H9 (cell line): ENCODE data around the gene ZNF606. TPM values are rescaled to one million over a fixed set of nuclear protein-coding genes. Genes with fewer than 3 reads are reported as not detected.

ENCODE experiments used
- DNase-seq: peaks from one replicate; pipeline ENCODE4 v3.0.0-alpha.2; 2017
- H2AFZ ChIP-seq: one replicate; pipeline ENCODE4 v1.6.1; 2013; ENCODE audit warnings: mild to moderate bottlenecking, low read length, control low read depth, moderate library complexity
- H2AK5ac ChIP-seq: 2 replicates; pipeline ENCODE4 v1.6.1; 2013; ENCODE audit warnings: low read length, control low read depth, mixed read lengths; ENCODE audit not compliant: insufficient read length
- H2BK120ac ChIP-seq: one replicate; pipeline ENCODE4 v1.6.1; 2013; ENCODE audit warnings: low read depth, mild to moderate bottlenecking, low read length, control low read depth, inconsistent platforms; ENCODE audit not compliant: poor library complexity, severe bottlenecking
- H2BK12ac ChIP-seq: 2 replicates; pipeline ENCODE4 v1.6.1; 2013; ENCODE audit warnings: low read length, control low read depth, mixed read lengths, low read depth; ENCODE audit not compliant: insufficient read length
- H2BK15ac ChIP-seq: 2 replicates; pipeline ENCODE4 v1.6.1; 2013; ENCODE audit warnings: low read depth, low read length, control low read depth
- H2BK20ac ChIP-seq: one replicate; pipeline ENCODE4 v1.6.1; 2013; ENCODE audit warnings: low read depth, mild to moderate bottlenecking, low read length, control low read depth, inconsistent platforms; ENCODE audit not compliant: poor library complexity, severe bottlenecking
- H2BK5ac ChIP-seq: 2 replicates; pipeline ENCODE4 v1.6.1; 2013; ENCODE audit warnings: low read length, control low read depth, mixed read lengths; ENCODE audit not compliant: insufficient read length
- H3K14ac ChIP-seq: 2 replicates; pipeline ENCODE4 v1.6.1; 2013; ENCODE audit warnings: low read length, control low read depth; ENCODE audit not compliant: insufficient read depth
- H3K18ac ChIP-seq: 2 replicates; pipeline ENCODE4 v1.6.1; 2013; ENCODE audit warnings: low read depth, mild to moderate bottlenecking, mixed read lengths, low read length, control low read depth; ENCODE audit not compliant: insufficient read length
- H3K23ac ChIP-seq: 2 replicates; pipeline ENCODE4 v1.6.1; 2013; ENCODE audit warnings: low read length, control low read depth, mixed read lengths, low read depth; ENCODE audit not compliant: insufficient read length
- H3K23me2 ChIP-seq: 2 replicates; pipeline ENCODE4 v1.6.1; 2013; ENCODE audit warnings: low read depth, mild to moderate bottlenecking, mixed read lengths, low read length, control low read depth; ENCODE audit not compliant: insufficient read length, poor library complexity, severe bottlenecking
- H3K27ac ChIP-seq: 2 replicates; pipeline ENCODE4 v1.5.1; 2013; ENCODE audit warnings: low read length, control low read depth, mixed read lengths, low read depth; ENCODE audit not compliant: insufficient read length
- H3K27me3 ChIP-seq: 2 replicates; pipeline ENCODE4 v1.6.1; 2013; ENCODE audit warnings: low read length, control low read depth, inconsistent platforms; ENCODE audit not compliant: insufficient read depth
- H3K4ac ChIP-seq: 2 replicates; pipeline ENCODE4 v1.6.1; 2013; ENCODE audit warnings: low read depth, mild to moderate bottlenecking, control low read depth, inconsistent platforms, low read length, moderate library complexity
- H3K4me1 ChIP-seq: 2 replicates; pipeline ENCODE4 v1.6.1; 2013; ENCODE audit warnings: low read length, control low read depth, inconsistent platforms; ENCODE audit not compliant: insufficient read depth
- H3K4me2 ChIP-seq: 2 replicates; pipeline ENCODE4 v1.6.1; 2013; ENCODE audit warnings: low read length, control low read depth, mixed read lengths; ENCODE audit not compliant: insufficient read length, insufficient read depth
- H3K56ac ChIP-seq: 2 replicates; pipeline ENCODE4 v1.6.1; 2013; ENCODE audit warnings: low read depth, mild to moderate bottlenecking, mixed read lengths, low read length, control low read depth; ENCODE audit not compliant: insufficient read length
- H3K79me1 ChIP-seq: 2 replicates; pipeline ENCODE4 v1.6.1; 2013; ENCODE audit warnings: low read depth, mild to moderate bottlenecking, moderate library complexity, low read length, control low read depth, inconsistent platforms; ENCODE audit not compliant: insufficient read depth, poor library complexity, severe bottlenecking
- H3K79me2 ChIP-seq: 2 replicates; pipeline ENCODE4 v1.6.1; 2013; ENCODE audit warnings: low read length, control low read depth, inconsistent platforms; ENCODE audit not compliant: insufficient read depth
- H3K9ac ChIP-seq: 2 replicates; pipeline ENCODE4 v1.6.1; 2013; ENCODE audit warnings: low read length, control low read depth, mixed read lengths; ENCODE audit not compliant: insufficient read length; ENCODE audit errors: extremely low read depth
- H3K9me3 ChIP-seq: one replicate; pipeline ENCODE4 v1.6.1; 2013; ENCODE audit warnings: low read depth, low read length, inconsistent platforms; ENCODE audit not compliant: control insufficient read depth
- H3T11ph ChIP-seq: one replicate; pipeline ENCODE4 v1.6.1; 2013; ENCODE audit warnings: mild to moderate bottlenecking, low read length, control low read depth, inconsistent platforms
- H4K20me1 ChIP-seq: one replicate; pipeline ENCODE4 v1.6.1; 2013; ENCODE audit not compliant: control insufficient read depth, insufficient read length, insufficient read depth
- H4K5ac ChIP-seq: 2 replicates; pipeline ENCODE4 v1.6.1; 2013; ENCODE audit warnings: low read depth, mild to moderate bottlenecking, mixed read lengths, low read length, control low read depth; ENCODE audit not compliant: insufficient read length
- H4K8ac ChIP-seq: replicated peaks from 2 replicates; pipeline ENCODE4 v1.6.1; 2013; ENCODE audit warnings: low read length, control low read depth, mixed read lengths, low read depth; ENCODE audit not compliant: insufficient read length
- H4K91ac ChIP-seq: 2 replicates; pipeline ENCODE4 v1.6.1; 2013; ENCODE audit warnings: low read depth, mild to moderate bottlenecking, moderate library complexity, mixed read lengths, low read length, control low read depth; ENCODE audit not compliant: insufficient read length
- H3K27ac Mint-ChIP-seq, 3 experiments: 2 replicates in 2 of 3; 3 replicates in 1 of 3; pipeline ENCODE4 v1.8.0; 2020 to 2021; ENCODE audit warnings: mixed read lengths in 3 of 3, mild to moderate bottlenecking in 1 of 3, moderate library complexity in 1 of 3
- H3K27me3 Mint-ChIP-seq: 2 replicates; pipeline ENCODE4 v1.8.0; 2021; ENCODE audit warnings: low read depth, mild to moderate bottlenecking, moderate library complexity, mixed read lengths
- H3K36me3 Mint-ChIP-seq, 3 experiments: 2 replicates in 2 of 3; 3 replicates in 1 of 3; pipeline ENCODE4 v1.8.0; 2020 to 2021; ENCODE audit warnings: low read depth in 3 of 3, mixed read lengths in 3 of 3; ENCODE audit not compliant: insufficient read depth in 1 of 3
- H3K4me1 Mint-ChIP-seq, 2 experiments: 2 replicates each; pipeline ENCODE4 v1.8.0; 2020; ENCODE audit warnings: mixed read lengths in 2 of 2
- H3K4me3 Mint-ChIP-seq, 2 experiments: 2 replicates in 1 of 2; 3 replicates in 1 of 2; pipeline ENCODE4 v1.8.0; 2020 to 2021; ENCODE audit warnings: mild to moderate bottlenecking in 2 of 2, mixed read lengths in 2 of 2, moderate library complexity in 1 of 2
- H3K9me3 Mint-ChIP-seq, 2 experiments: 2 replicates in 1 of 2; 3 replicates in 1 of 2; pipeline ENCODE4 v1.8.0; 2020; ENCODE audit warnings: mild to moderate bottlenecking in 2 of 2, mixed read lengths in 2 of 2, moderate library complexity in 1 of 2
- CTCF ChIP-seq: fragments of 200-600 bp; sonication (generic); conservative IDR thresholded peaks from 3 replicates; pipeline ENCODE4 v1.8.0; 2021; ENCODE audit warnings: antibody characterized with exemption, mild to moderate bottlenecking
- WGBS: extraction: QIAGEN DNeasy Blood & Tissue Kit; methylation state at CpG from one replicate; pipeline ENCODE4 v1.1.7; 2013; ENCODE audit warnings: missing lambda C conversion rate, low lambda C conversion rate, mixed read lengths; ENCODE audit not compliant: insufficient read length; ENCODE audit errors: extremely low coverage; 5-methylcytosine and 5-hydroxymethylcytosine counted together
- total RNA-seq: library from RNA; stranded (reverse); gene quantifications from 2 replicates; pipeline ENCODE4 v1.2.1, GENCODE V29; 2021

ZNF606 gene
- total RNA-seq, 1 experiment from 2014 or later, result 13.4 TPM

- H3K36me3 Mint-ChIP-seq, result peaks cover 60 to 71% (median 66%) of the 10 kb centered on the region in 3 experiments
- no peaks in the 10 kb centered on the region for H3K4me1 Mint-ChIP-seq
- Histone ChIP-seq H2BK15ac (no peak within 1 kb of the TSS), H2AFZ (no peak within 1 kb of the TSS), H3T11ph (no peak within 1 kb of the TSS), H3K4me1 (no peaks in the 10 kb centered on the region), H2AK5ac (no peak within 1 kb of the TSS), H3K79me1 (no peaks in the 10 kb centered on the region), H2BK5ac (no peak within 1 kb of the TSS), H3K9ac (no peak within 1 kb of the TSS), H3K79me2 (no peaks in the 10 kb centered on the region), H3K27ac (no peak within 1 kb of the TSS), H3K27me3 (no peaks in the 10 kb centered on the region), H3K9me3 (peaks cover 93% of the 10 kb centered on the region), H2BK20ac (no peak within 1 kb of the TSS), H3K56ac (no peak within 1 kb of the TSS), H2BK120ac (no peak within 1 kb of the TSS), H3K4me2 (no peak within 1 kb of the TSS), H3K18ac (no peak within 1 kb of the TSS), H3K23me2 (no peaks in the 10 kb centered on the region), H3K23ac (no peak within 1 kb of the TSS), H4K91ac (no peak within 1 kb of the TSS), H3K4ac (no peak within 1 kb of the TSS), H4K20me1 (no peaks in the 10 kb centered on the region), H4K8ac (no peak within 1 kb of the TSS), H3K14ac (no peak within 1 kb of the TSS), H4K5ac (no peak within 1 kb of the TSS), H2BK12ac (no peak within 1 kb of the TSS)
- no CpG with 5 or more reads among the region's 4 CpGs for WGBS
- no peak within 1 kb of the TSS for H3K4me3 Mint-ChIP-seq
- no peak within 1 kb of the TSS for H3K27ac Mint-ChIP-seq
- peaks cover 94 to 96% of the 10 kb centered on the region in 2 experiments for H3K9me3 Mint-ChIP-seq
- peaks cover 12% of the 10 kb centered on the region for H3K27me3 Mint-ChIP-seq
- DNase-seq, result no peak
- TF ChIP-seq CTCF, result no peak
Measured at GRCh38 chr19:57974434-57974833, 28.2 kb downstream of the ZNF606 start, which contains the start of gene C19orf18. TSS of gene C19orf18 (minus strand) at chr19:57974534. CDS start at chr19:57974432, 102 bp downstream.
